Natural killer cell (primary cell): ENCODE data around the gene SDCBP2. TPM values are rescaled to one million over a fixed set of nuclear protein-coding genes. Genes with fewer than 3 reads are reported as not detected.

Experiments used
- ATAC-seq, 3 donors: fragments of 150-1000 bp in 2 of 3; fragments of 200-7000 bp in 1 of 3; cut with Tn5 transposase; 1 replicate in 1 of 3; 2 replicates in 2 of 3; pipeline ENCODE4 v1.10.0; 2021; ENCODE audit warnings: mild to moderate bottlenecking in 2 of 3, moderate library complexity in 2 of 3
- DNase-seq, 2 donors: peaks; one replicate each; pipeline versions ENCODE4 v3.0.0 to v3.0.0-alpha.2; 2013 to 2021; ENCODE audit warnings: mixed read lengths in 1 of 2
- H3K27ac ChIP-seq: one replicate; pipeline ENCODE4 v1.5.1; 2013; ENCODE audit warnings: mild to moderate bottlenecking, low read length
- H3K27me3 ChIP-seq: one replicate; pipeline ENCODE4 v1.6.1; 2013; ENCODE audit warnings: low read length; ENCODE audit not compliant: control insufficient read depth, insufficient read depth
- H3K36me3 ChIP-seq: one replicate; pipeline ENCODE4 v1.6.1; 2013; ENCODE audit warnings: low read length; ENCODE audit not compliant: control insufficient read depth, insufficient read depth
- H3K4me1 ChIP-seq: one replicate; pipeline ENCODE4 v1.6.1; 2013; ENCODE audit warnings: low read length; ENCODE audit not compliant: control insufficient read depth, insufficient read depth
- H3K4me3 ChIP-seq: one replicate; pipeline ENCODE4 v1.5.1; 2013; ENCODE audit warnings: low read length
- H3K9me3 ChIP-seq: one replicate; pipeline ENCODE4 v1.6.1; 2013; ENCODE audit warnings: low read length; ENCODE audit not compliant: control insufficient read depth, insufficient read depth
- H3K27ac Mint-ChIP-seq, 2 donors: one replicate each; pipeline ENCODE4 v1.8.0; 2022; ENCODE audit warnings: mild to moderate bottlenecking in 2 of 2, mixed read lengths in 2 of 2, moderate library complexity in 1 of 2
- H3K27me3 Mint-ChIP-seq, 2 donors: one replicate each; pipeline ENCODE4 v1.8.0; 2022; ENCODE audit warnings: low read depth in 2 of 2, mixed read lengths in 2 of 2
- H3K36me3 Mint-ChIP-seq: one replicate; pipeline ENCODE4 v1.8.0; 2022; ENCODE audit warnings: mixed read lengths
- H3K4me1 Mint-ChIP-seq, 2 donors: one replicate each; pipeline ENCODE4 v1.8.0; 2022; ENCODE audit warnings: mixed read lengths in 2 of 2
- H3K4me3 Mint-ChIP-seq: one replicate; pipeline ENCODE4 v1.8.0; 2022; ENCODE audit warnings: mild to moderate bottlenecking, moderate library complexity, mixed read lengths
- H3K9me3 Mint-ChIP-seq, 2 donors: one replicate each; pipeline ENCODE4 v1.8.0; 2022; ENCODE audit warnings: mixed read lengths in 2 of 2
- WGBS: methylation state at CpG from one replicate; pipeline ENCODE4 v1.1.7; 2013; ENCODE audit warnings: missing lambda C conversion rate; ENCODE audit not compliant: insufficient coverage; 5-methylcytosine and 5-hydroxymethylcytosine counted together
- intact Hi-C: fragments of 100-400 bp; cut with micrococcal nuclease; formaldehyde crosslinking; loops from one replicate; pipeline ENCODE4 v1.14.2; 2022
- total RNA-seq, 4 donors: library from RNA; stranded (reverse); fragments of 120-200 nt in 1 of 4; gene quantifications; one replicate each; pipeline versions ENCODE4 v1.2.3 to v1.2.4, GENCODE V29; 2013 to 2022
- TF ChIP-seq, protein P1 (sequence below): fragments of 200-600 bp; IDR thresholded peaks from one replicate; pipeline ENCODE4 v1.8.0; 2022; ENCODE audit warnings: antibody characterized with exemption

The SDCBP2 gene
- total RNA-seq, 3 donors from 2014 or later (not counting 1 experiment from before 2014, with no cell fraction given): 2.0 to 2.7 (median 2.6) TPM

DNA sequence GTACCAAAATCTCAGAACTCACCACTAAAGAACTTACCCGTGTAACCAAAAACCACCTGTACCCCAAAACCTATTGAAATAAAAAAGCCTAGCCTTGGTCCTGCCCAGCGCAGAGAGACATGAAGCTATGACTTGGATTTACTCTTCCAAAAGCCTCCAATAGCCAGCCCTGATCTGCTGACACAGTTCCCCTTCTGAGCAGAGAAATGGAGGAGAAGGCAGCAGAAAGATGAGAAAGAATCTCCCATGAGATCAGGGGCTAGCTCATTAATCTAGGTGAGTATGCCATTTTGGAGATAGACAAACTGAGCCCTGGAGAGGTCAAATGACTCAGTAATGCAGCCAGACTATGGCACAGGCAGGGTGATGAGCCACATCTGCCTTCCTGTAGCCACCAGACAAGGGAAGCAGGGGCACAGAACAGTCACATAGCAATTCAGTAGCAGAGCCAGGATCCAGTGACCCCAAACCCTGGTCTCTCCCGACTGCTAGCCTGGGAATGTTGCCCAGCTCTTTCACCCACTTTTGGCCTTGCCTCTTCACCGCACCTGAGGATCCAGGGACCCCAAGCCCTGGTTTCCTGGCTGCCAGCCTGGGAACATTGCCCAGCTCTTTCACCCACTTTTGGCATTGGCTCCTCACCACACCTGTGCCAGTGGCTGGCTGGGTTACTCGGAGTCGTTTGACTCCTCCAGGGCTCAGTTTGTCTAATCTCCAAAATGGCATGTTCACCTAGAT, 7.2 kb upstream of the SDCBP2 start:
- no peaks in the 10 kb centered on the region for H3K9me3 ChIP-seq
- H3K4me3 Mint-ChIP-seq: no peak overlapping the region
- ATAC-seq (no peak), DNase-seq (no peak)
- H3K36me3 ChIP-seq: peaks cover 4% of the 10 kb centered on the region
- H3K27me3 Mint-ChIP-seq: no peaks in the 10 kb centered on the region
- no peaks in the 10 kb centered on the region for H3K27me3 ChIP-seq
- no peak overlapping the region for H3K4me3 ChIP-seq
- H3K36me3 Mint-ChIP-seq: no peaks in the 10 kb centered on the region
- peaks cover 17 to 22% of the 10 kb centered on the region in 2 donors for H3K4me1 Mint-ChIP-seq
- WGBS: 83% methylated on average over 6 of the region's 6 CpGs
- peak overlapping the region in 1 of 2 donors; percentile 17 for H3K27ac Mint-ChIP-seq
- TF ChIP-seq, protein P1, sequence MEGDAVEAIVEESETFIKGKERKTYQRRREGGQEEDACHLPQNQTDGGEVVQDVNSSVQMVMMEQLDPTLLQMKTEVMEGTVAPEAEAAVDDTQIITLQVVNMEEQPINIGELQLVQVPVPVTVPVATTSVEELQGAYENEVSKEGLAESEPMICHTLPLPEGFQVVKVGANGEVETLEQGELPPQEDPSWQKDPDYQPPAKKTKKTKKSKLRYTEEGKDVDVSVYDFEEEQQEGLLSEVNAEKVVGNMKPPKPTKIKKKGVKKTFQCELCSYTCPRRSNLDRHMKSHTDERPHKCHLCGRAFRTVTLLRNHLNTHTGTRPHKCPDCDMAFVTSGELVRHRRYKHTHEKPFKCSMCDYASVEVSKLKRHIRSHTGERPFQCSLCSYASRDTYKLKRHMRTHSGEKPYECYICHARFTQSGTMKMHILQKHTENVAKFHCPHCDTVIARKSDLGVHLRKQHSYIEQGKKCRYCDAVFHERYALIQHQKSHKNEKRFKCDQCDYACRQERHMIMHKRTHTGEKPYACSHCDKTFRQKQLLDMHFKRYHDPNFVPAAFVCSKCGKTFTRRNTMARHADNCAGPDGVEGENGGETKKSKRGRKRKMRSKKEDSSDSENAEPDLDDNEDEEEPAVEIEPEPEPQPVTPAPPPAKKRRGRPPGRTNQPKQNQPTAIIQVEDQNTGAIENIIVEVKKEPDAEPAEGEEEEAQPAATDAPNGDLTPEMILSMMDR: no peak
- H3K9me3 Mint-ChIP-seq: no peaks in the 10 kb centered on the region
- intact Hi-C loops: no loop called here
- H3K27ac ChIP-seq: no peak overlapping the region
- H3K4me1 ChIP-seq: peaks cover 6% of the 10 kb centered on the region

DNA sequence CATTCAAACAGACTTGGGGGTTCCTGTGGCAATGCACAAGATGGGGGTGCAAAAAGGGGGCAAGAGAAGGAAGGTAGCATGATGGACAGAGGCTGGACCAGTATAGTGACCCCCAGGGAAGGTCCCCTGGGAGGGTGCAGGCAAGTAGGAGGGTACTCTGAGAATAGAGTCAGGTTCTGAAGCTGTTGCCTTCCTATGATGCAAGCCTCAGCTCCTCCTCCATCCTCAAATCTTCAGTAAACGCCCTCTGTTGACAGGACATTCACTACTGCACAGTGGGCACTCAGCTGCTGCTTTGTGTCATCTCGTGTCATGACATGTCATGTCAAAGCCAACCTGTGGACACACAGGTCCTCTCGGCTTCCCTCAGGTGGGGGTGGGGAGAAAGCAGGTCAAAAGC, 5.8 kb upstream of the SDCBP2 start:
- Mint-ChIP-seq H3K27ac (no peak overlapping the region), H3K4me3 (no peak overlapping the region), H3K9me3 (no peaks in the 10 kb centered on the region), H3K36me3 (no peaks in the 10 kb centered on the region), H3K4me1 (peaks cover 17 to 26% of the 10 kb centered on the region in 2 donors), H3K27me3 (no peaks in the 10 kb centered on the region)
- DNase-seq (no peak), ATAC-seq (no peak)
- peaks cover 4% of the 10 kb centered on the region for H3K36me3 ChIP-seq
- no peak overlapping the region for H3K4me3 ChIP-seq
- no peak overlapping the region for H3K27ac ChIP-seq
- TF ChIP-seq, protein P1: no peak
- no peaks in the 10 kb centered on the region for H3K9me3 ChIP-seq
- H3K4me1 ChIP-seq: peaks cover 6% of the 10 kb centered on the region
- WGBS: 82% methylated on average over 3 of the region's 3 CpGs
- intact Hi-C loops: no loop called here
- no peaks in the 10 kb centered on the region for H3K27me3 ChIP-seq

DNA sequence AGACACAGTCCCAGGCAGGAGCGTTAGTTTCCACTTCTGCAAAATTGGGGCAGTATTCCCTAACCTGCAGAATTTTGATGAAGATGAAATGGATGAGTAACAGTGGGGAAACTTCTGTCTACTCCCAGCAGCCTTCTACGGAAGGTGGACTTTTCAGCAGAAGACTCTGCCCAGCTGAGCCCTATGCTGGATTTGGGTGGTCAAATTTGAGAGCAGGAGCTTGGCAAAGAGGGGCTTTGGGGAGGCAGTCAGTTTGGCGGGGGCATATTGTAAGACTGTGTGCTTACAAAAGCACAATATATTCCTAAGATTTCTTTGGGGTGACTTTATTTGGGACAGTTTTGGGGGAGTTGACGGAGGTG, 5.4 kb upstream of the SDCBP2 start:
- Histone ChIP-seq H3K4me1 (peaks cover 6% of the 10 kb centered on the region), H3K4me3 (no peak overlapping the region), H3K9me3 (no peaks in the 10 kb centered on the region), H3K27ac (no peak overlapping the region), H3K36me3 (peaks cover 4% of the 10 kb centered on the region), H3K27me3 (no peaks in the 10 kb centered on the region)
- Mint-ChIP-seq H3K9me3 (no peaks in the 10 kb centered on the region), H3K4me1 (peaks cover 17 to 30% of the 10 kb centered on the region in 2 donors), H3K4me3 (no peak overlapping the region), H3K27ac (no peak overlapping the region), H3K27me3 (no peaks in the 10 kb centered on the region), H3K36me3 (no peaks in the 10 kb centered on the region)
- intact Hi-C loops: no loop called here
- 97% methylated on average over 3 of the region's 4 CpGs for WGBS
- DNase-seq (no peak), ATAC-seq (no peak)
- TF ChIP-seq, protein P1: no peak
